Right renal cortex interstitium (tissue), 3 donors: Measurements from ENCODE around the gene TICAM1. TPM values are rescaled to one million over a fixed set of nuclear protein-coding genes. Genes with fewer than 3 reads are reported as not detected.
"Not testable (repeated sequence)": the region's sequence is repeated elsewhere in the genome, so short reads cannot be mapped to it uniquely, and the experiment has no call there.

Experiments used
- DNase-seq, 3 donors: peaks; one replicate each; pipeline ENCODE4 v3.0.0-alpha.2; 2013; ENCODE audit warnings: low read depth in 3 of 3, low spot score in 2 of 3
- polyA plus RNA-seq, 3 donors: library from polyadenylated mRNA; unstranded; fragments of 120-200 nt; gene quantifications; one replicate each; pipeline ENCODE4 v1.2.1, GENCODE V29; 2013; ENCODE audit not compliant: insufficient read length in 3 of 3

Gene TICAM1
- polyA plus RNA-seq, 3 donors = 4.3 to 5.4 (median 4.6) TPM

DNA sequence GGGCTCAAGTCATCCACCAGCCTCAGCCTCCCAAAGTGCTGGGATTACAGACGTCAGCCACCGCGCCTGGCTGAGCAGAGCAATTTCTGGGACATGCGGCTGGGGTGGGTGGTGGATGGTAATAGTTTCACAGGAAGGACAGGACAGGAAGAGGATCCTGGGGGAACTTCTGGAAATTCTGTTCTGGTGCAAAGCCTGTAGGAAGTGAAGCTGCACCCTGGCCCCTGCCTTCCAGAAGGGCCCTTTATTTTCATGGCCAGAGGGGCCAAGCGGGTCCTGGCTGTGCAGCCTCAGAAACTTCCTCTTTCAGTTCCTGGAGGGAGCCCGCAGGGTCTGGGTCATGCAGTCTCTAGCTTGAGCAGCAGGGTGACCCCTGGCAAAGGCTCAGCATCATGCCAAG, 24.3 kb downstream of the TICAM1 start:
- no peak for DNase-seq

DNA sequence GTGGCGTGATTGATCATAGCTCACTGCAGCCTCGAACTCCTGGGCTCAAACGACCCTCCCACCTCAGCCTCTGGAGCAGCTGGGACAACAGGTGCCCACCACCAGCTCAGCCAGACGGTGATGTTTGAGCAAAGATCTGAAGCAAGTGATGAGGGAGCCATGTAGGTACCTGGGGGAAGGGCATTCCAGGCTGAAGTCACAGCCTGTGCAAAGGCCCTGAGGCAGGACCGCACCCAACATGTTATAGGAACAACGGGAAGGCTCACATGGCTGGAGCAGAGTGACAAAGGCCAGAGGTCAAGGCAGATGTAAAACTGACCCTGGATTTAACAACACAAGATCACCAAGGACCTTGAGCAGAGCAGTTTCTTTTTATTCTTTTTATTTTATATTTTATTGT, 25.1 kb downstream of the TICAM1 start:
- DNase-seq = no peak

DNA sequence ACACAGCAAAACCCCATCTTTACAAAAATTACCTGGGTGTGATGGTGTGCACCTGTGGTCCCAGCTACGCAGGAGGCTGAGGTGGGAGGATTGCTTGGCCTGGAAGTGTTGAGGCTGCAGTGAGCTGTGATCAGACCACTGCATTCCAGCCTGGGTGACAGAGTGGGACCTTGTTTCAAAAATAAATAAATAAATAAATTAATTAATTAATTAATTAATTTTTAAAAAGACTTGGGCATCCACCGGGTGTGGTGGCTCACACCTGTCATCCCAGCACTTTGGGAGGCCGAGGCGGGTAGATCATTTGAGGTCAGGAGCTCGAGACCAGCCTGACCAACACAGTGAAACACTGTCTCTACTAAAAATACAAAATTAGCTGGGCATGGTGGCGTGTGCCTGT, 26.4 kb downstream of the TICAM1 start:
- not testable (repeated sequence) for DNase-seq

DNA sequence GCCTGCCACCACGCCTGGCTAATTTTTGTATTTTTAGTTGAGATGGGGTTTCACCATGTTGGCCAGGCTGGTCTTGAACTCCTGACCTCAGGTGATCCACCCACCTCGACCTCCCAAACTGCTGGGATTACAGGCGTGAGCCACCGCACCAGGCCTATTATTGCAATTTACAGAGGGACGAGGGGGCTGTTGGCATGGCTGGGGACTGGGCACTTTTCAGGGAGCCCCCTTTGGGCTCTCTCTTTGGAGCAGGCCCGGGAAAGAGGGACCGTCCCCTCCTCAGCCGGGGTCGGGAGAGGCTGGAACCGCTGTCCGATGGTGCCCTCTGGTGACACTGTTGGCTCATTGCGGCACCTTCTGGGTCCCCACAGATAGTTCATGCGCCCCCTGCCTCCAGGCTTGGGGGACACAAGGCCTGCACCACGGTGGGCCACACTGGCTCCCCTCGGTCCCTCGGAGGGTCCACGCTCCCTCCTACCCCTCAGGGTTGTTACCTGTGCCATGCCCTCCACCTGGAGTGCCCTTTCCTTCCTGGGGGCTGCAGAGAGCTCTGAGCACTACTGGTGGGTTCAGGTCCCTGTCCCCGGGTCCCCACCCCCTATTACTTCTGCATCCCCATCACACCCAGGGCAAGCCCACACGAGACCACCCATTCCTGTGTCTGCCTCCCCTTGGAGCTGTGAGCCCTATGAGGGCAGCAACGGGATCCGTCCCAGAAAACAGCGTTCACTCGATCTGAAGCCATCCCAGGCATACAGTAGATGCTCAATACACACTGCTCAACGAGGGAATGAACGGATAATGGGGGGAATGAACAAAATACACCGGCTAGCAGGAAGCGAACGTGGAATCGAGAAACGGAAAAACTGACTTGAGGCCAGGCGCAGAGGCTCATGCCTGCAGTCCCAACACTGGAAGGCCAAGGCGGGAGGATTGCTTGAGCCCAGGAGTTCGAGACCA, 27.5 kb downstream of the TICAM1 start:
- no peak for DNase-seq

DNA sequence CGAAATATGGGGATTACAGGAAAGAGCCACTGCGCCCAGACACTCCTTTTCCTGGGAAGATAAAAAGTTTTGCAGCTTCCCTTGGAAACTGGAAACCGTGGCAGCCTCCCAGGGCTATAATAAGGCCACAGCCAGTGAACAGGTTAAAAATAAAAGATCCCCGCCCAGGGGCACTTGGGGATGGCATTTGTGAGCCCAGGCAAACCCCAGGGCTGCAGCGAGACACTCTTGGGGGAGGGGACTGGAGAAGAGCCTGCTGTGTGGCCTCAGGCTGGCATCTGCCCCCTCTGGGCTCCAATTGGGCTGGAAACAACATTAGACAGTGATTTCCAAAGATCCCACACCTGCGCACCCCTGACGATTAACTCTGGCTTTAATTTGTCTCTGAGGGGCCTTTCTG, 28.8 kb downstream of the TICAM1 start:
- no peak for DNase-seq

DNA sequence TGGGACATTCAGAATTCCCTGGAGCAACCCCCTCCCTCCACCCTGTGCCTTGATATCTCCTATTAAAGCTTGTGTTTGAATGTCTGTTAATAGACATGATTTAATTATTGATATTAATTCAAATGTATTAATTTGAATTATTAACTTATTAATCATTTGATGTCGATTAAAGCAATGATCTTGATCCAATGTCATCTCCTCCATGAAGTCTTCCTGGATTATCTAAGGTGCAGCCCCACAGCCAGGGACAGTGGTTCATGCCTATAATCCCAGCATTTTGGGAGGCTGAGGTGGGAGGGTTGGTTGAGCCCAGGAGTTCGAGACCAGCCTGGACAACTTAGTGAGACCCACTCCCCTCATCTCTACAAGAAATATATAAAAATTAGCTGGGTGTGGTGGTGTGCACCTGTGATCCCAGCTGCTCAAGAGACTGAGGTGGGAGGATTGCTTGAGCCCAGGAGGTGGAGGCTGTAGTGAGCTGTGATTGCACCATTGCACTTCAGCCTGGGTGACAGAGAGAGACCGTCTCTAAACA, 30.4 kb downstream of the TICAM1 start:
- no peak for DNase-seq

DNA sequence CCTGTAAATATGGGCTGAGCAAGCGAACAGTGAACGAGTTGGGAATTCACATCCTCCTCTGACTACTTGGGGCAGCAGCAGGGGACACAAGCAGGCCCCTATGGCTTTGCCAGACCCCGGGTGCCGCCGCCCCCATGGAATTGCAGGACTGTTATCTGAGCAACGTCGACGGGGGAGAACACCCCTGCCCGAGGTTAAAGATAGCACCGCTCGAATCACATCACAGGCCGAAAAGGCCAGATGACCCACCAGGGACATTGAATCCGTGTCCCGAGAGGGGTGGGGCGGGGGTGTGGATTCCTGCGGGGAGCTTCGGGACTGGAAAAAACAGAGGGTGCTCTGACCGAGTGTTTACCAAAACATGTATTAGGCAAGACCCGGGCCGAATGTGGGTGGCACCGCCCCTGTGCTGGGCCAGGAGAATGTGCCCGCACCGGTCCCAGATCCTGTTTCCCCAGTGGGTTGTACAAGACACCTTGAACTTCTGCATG, 30.9 kb downstream of the TICAM1 start:
- no peak for DNase-seq

DNA sequence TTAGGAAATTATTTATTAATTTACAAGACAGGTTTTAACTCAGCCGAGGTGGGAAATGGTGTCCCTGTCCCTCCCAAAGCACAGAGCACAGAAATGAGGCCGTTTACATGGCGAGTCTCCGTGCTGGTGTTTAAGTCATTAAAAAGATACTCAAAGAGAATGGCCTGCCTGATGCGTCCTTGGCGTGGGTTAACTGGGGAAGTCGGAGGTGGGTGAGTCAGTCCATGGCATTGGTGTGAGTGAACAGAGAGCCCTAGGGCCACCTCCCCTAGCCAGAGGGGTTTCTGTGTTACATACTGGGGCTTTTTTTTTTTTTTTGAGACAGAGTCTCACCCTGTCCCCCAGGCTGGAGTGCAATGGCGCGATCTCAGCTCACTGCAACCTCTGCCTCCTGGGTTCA, 36.1 kb downstream of the TICAM1 start:
- no peak for DNase-seq

DNA sequence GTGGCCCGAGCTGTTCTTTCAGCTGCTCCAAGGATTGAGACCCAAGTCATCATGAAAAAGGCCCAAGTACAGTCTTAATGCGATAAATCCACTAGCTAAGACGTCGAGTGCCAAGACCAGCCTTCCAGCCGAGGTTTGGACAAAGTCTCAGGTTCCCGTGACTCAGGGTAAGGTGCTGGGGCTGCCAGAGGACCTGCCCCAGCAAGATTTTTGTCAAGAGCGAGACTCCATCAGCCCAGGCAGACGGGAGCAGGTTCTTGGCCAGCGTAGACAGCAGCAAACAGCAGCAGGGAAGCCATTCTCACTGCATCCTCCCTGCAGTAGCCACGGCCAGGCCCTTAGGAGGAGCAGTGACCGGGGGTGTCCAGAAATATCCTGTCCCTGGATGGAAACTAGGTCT, 36.5 kb downstream of the TICAM1 start:
- no peak for DNase-seq

DNA sequence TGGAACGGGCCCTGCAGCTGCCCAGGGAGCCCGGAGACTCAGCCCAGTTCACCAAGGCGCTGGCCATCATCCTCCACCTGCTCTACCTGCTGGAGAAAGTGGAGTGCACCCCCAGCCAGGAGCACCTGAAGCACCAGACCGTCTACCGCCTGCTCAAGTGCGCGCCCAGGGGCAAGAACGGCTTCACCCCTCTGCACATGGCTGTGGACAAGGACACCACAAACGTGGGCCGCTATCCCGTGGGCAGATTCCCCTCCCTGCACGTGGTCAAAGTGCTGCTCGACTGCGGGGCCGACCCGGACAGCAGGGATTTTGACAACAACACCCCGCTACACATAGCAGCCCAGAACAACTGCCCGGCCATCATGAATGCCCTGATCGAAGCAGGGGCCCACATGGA, 38.2 kb downstream of the TICAM1 start:
- not testable (repeated sequence) for DNase-seq

DNA sequence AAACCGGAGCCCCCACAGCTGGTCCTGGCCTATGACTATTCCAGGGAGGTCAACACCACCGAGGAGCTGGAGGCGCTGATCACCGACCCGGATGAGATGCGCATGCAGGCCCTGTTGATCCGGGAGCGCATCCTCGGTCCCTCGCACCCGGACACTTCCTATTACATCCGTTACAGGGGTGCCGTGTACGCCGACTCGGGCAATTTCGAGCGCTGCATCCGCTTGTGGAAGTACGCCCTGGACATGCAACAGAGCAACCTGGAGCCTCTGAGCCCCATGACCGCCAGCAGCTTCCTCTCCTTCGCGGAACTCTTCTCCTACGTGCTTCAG, 38.7 kb downstream of the TICAM1 start:
- not testable (repeated sequence) for DNase-seq

DNA sequence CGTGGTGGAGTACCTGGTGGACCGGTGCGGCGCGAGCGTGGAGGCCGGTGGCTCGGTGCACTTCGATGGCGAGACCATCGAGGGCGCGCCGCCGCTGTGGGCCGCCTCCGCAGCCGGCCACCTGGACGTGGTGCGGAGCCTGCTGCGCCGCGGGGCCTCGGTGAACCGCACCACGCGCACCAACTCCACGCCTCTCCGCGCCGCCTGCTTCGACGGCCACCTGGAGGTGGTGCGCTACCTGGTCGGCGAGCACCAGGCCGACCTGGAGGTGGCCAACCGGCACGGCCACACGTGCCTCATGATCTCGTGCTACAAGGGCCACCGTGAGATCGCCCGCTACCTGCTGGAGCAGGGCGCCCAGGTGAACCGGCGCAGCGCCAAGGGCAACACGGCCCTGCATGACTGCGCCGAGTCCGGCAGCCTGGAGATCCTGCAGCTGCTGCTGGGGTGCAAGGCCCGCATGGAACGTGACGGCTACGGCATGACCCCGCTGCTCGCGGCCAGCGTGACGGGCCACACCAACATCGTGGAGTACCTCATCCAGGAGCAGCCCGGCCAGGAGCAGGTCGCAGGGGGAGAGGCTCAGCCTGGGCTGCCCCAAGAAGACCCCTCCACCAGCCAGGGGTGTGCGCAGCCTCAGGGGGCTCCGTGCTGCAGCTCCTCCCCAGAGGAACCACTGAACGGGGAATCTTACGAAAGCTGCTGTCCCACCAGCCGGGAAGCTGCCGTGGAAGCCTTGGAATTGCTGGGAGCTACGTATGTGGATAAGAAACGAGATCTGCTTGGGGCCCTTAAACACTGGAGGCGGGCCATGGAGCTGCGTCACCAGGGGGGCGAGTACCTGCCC, 39.3 kb downstream of the TICAM1 start:
- DNase-seq = not testable (repeated sequence)

DNA sequence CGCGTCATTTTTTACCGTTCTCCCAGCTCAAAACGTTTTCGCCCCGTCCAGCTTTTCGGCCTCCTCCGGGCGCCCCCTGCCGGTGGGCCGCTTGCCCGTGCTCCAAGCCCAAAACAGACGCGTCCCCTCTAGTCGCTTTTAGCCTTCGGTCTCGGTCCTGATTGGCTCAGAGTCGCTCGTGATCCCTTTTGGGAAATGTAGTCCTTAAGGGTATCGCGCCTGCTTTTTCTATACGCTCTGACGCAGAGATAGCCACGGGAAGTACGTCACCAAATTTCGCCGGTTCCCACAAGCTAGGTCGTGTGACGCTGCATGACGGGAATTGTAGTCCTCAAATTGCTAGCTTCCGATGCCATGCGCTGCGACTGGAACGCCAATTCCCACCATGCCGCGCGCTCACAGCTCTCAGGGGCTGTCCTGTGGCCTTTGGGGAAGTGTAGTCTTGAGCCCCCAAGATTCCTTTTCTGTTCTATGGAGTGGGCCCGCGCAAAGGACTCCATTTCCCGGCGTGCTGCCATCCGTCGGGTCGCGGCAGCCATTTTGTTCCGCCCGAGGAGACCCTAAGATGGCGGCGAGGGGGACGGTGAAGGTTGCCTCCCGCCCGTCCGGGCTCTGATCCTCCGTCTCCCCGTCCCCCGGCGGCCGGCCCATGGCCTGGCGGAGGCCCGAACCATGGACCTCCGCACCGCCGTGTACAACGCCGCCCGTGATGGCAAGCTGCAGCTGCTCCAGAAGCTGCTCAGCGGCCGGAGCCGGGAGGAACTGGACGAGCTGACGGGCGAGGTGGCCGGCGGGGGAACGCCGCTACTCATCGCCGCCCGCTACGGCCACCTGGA, 40.1 kb downstream of the TICAM1 start, which contains the start of gene FEM1A:
Gene FEM1A (plus strand): TSS at position 552 of the 836 bp plus-strand sequence. CDS start 121 bp downstream, at position 673.
- DNase-seq = peak; percentile 100

DNA sequence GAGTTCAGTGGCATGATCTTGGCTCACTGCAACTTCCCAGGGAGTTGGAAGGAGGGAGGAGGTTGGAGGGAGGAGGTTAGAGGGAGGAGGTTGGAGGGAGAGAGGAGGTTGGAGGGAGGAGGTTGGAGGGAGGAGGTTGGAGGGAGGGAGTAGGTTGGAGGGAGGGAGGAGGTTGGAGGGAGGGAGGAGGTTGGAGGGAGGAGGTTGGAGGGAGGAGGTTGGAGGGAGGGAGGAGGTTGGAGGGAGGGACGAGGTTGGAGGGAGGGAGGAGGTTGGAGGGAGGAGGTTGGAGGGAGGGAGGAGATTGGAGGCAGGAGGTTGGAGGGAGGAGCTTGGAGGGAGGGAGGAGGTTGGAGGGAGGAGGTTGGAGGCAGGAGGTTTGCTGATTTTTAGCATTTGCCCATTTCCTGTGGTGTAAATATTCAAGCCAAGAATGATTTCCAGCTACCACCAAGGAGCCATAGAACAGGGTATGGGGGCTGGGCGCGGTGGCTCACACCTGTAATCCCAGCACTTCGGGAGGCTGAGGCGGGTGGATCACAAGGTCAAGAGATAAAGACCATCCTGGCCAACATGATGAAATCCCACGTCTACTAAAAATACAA, 45.0 kb downstream of the TICAM1 start:
- DNase-seq = not testable (repeated sequence)

DNA sequence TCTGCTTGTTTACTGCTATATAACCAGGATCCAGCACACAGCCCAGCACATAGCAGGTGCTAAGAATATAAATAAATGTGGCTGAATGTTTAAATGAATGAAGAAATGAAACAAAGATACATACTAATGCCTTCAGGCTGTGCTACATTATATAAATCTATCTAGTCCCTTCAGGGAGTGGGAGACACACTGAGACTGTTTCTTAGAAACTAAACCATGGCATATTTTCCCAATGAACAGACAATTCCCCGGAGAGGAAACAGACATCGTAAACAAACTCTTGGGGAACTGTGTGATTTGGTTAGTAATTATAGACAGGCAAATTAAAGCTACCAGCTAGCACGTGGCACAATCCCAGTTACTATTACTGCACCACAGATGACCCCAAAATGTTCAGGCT, 49.7 kb downstream of the TICAM1 start:
- no peak for DNase-seq

DNA sequence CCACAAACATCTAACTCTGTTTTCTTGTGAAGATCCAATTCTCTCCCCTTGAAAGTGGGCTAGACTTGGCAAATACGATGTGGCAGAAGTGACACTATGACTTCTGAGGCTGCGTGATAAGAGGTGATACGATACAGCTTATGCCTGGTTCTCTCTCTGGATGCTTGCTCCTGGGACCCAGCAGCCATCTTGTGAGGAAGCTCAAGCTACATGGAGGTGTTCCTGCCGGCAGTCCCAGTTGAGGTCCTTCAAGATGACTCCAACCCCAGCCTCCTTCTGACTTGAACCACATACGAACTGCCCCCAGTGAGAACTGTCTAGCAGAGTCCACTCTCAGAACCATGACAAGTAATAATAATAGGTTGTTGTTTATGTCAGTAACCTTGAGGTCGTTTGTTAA, 50.7 kb downstream of the TICAM1 start:
- DNase-seq = no peak

DNA sequence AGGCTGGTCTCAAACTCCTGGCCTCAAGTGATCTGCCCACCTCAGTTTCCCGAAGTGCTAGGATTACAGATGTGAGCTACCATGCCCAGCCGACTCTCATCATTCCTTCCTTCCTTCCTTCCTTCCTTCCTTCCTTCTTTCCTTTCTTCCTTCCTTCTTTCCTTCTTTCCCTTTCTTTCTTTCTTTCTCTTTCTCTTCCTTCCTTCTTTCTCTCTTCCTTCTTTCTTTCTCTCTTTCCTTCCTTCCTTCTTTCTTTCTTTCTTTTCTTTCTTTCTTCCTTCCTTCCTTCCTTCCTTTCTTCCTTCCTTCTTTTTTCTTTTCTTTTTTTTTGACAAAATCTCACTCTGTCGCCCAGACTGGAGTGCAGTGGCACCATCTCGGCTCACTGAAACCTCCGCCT, 53.4 kb downstream of the TICAM1 start:
- not testable (repeated sequence) for DNase-seq

DNA sequence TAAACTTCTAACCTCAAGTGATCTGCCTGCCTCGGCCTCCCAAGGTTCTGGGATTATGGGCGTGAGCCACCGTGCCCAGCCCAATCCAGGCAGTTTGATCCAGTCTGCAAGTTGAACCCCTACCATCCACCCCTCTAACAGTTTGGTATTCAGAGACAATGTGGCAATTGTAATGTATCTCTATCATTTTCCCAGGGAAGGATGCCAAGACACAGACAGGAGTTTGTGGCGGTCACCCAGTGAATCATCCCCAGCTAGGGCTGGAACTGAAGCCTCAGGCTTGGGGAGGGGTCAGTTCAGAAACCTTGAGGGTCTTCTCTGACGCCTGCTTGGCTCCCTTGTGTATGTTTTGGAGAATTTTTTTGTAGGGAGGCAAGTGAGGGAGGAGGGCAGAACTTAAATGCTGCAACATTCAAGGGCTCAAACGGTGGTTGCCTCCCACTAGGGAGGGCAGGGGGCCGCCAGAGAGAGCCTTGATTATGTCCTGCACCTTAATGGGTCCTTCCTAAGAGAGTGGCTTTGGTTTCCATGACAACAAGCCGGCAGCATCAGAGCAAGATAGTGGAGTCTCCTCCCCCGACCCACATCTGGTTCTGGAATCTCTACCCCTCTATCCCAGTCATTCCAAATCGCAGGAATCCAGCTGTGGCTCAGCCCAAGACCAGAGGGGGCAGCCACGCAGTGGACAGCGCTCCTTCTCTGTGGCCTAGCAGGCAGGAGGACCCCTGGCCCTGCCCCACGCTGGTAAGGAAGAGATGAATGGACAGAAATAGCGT, 54.9 kb downstream of the TICAM1 start:
- DNase-seq = no peak

DNA sequence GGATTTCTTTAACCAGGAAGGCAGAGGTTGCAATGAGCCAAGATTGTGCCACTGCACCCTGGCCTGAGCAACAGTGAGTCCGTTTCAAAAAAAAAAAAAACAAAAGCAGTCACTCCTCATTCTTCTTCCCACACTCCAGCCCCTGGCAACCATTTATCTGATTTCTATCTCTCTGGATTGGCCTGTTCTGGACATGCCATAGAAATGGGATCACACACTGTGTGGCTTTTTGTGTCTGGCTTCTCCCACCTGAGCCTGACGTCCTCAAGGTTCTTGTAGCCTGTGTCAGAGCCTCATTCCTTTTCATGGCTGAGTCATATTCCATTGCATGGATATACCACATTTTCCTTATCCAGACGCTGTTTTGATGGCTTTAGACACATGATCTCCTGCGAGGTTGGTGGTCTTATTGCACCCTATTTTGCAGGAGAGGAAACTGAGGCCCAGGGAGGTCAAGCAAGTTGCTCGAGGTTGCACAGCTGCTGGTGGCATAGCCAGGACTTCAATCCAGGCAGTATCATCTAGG, 55.8 kb downstream of the TICAM1 start:
- no peak for DNase-seq
